Measurements from ENCODE around the gene PRR29.

- no peak for TF ChIP-seq RAD21 (IDR thresholded peaks at IDR 0.05; ENCODE audit: low read length)
- TF ChIP-seq ELF1 (IDR thresholded peaks at IDR 0.05), result no peak
- no peak; the same call in 1 of the 2 replicates for TF ChIP-seq POLR2AphosphoS5 (IDR thresholded peaks at IDR 0.05; ENCODE audit: low read depth, low read length)
- no peak for TF ChIP-seq CTCF (IDR thresholded peaks at IDR 0.05)
- no peak for TF ChIP-seq EZH2phosphoT487 (IDR thresholded peaks at IDR 0.05; ENCODE audit: borderline replicate concordance, low read depth)
- no peak for TF ChIP-seq FOXJ3 (CRISPR knock-in tag; IDR thresholded peaks at IDR 0.05)
- no peak for TF ChIP-seq USF2 (IDR thresholded peaks at IDR 0.05; ENCODE audit: borderline replicate concordance, low read depth, low read length)
- no peak for TF ChIP-seq SMC3 (IDR thresholded peaks at IDR 0.05; ENCODE audit: low read depth, low read length)
- TF ChIP-seq YY1 (IDR thresholded peaks at IDR 0.05; ENCODE audit: low read depth), result no peak
- no peak for TF ChIP-seq RCOR1 (IDR thresholded peaks at IDR 0.05; ENCODE audit: low read length)
- TF ChIP-seq TAF1 (IDR thresholded peaks at IDR 0.05; ENCODE audit: borderline replicate concordance, low read depth, low read length), result no peak
These were observed 13.3 kb upstream of the PRR29 start for GRCh38 chr17:63984651-63985386.

Measured in SK-N-SH (cell line).